Caco-2 (cell line): ENCODE measurements around the gene FHAD1. TPM values are rescaled to one million over a fixed set of nuclear protein-coding genes. Genes with fewer than 3 reads are reported as not detected.

Source experiments
- BruUV-seq: library from RNA; stranded (reverse); fragments of 400-500 nt; replicated peaks from 2 replicates; lab custom pipeline; 2021; lab: Mats Ljungman, UMichigan
- CTCF ChIA-PET: fragments of 300-600 bp; sonication (Branson Sonifier 250); formaldehyde crosslinking; loops from one replicate; lab custom pipeline; 2022; ENCODE audit warnings: antibody characterized with exemption; lab: Charles Lee
- POLR2A ChIA-PET: fragments of 300-600 bp; sonication (Branson Sonifier 250); formaldehyde crosslinking; loops from one replicate; lab custom pipeline; 2022; ENCODE audit warnings: antibody characterized with exemption; lab: Charles Lee
- DNase-seq, 2 experiments: peaks; one replicate each; pipeline versions ENCODE4 v3.0.0 to v3.0.0-alpha.2; 2020 to 2022
- H3K27me3 ChIP-seq: replicated peaks from 2 replicates; pipeline ENCODE4 v1.6.0; 2011; ENCODE audit warnings: low read length; ENCODE audit not compliant: control insufficient read depth, insufficient read depth
- H3K36me3 ChIP-seq: 2 replicates; pipeline ENCODE4 v1.5.1; 2011; ENCODE audit warnings: low read length; ENCODE audit not compliant: control insufficient read depth, insufficient read depth
- H3K4me1 ChIP-seq: fragments of 250-450 bp; sonication (Bioruptor Pico); 2 replicates; pipeline ENCODE4 v1.5.1; 2020; ENCODE audit warnings: mild to moderate bottlenecking
- H3K4me3 ChIP-seq: 2 replicates; pipeline ENCODE4 v1.5.1; 2011; ENCODE audit warnings: low read depth, mild to moderate bottlenecking, control low read depth, low read length
- H3K9me3 ChIP-seq: fragments of 250-450 bp; sonication (Bioruptor Pico); 2 replicates; pipeline ENCODE4 v1.5.1; 2020; ENCODE audit warnings: mild to moderate bottlenecking, moderate library complexity
- H3K27ac Mint-ChIP-seq: one replicate; pipeline ENCODE4 v1.8.0; 2022; ENCODE audit warnings: mixed read lengths; ENCODE audit not compliant: unreplicated experiment
- H3K27me3 Mint-ChIP-seq: one replicate; pipeline ENCODE4 v1.8.0; 2022; ENCODE audit warnings: mixed read lengths; ENCODE audit not compliant: insufficient read depth, unreplicated experiment
- H3K36me3 Mint-ChIP-seq: one replicate; pipeline ENCODE4 v1.8.0; 2022; ENCODE audit warnings: mild to moderate bottlenecking, mixed read lengths; ENCODE audit not compliant: insufficient read depth, unreplicated experiment
- H3K4me1 Mint-ChIP-seq: one replicate; pipeline ENCODE4 v1.8.0; 2022; ENCODE audit warnings: low read depth, mixed read lengths; ENCODE audit not compliant: unreplicated experiment
- H3K4me3 Mint-ChIP-seq: one replicate; pipeline ENCODE4 v1.8.0; 2022; ENCODE audit warnings: mild to moderate bottlenecking, moderate library complexity, mixed read lengths; ENCODE audit not compliant: unreplicated experiment
- H3K9me3 Mint-ChIP-seq: one replicate; pipeline ENCODE4 v1.8.0; 2022; ENCODE audit warnings: mixed read lengths; ENCODE audit not compliant: unreplicated experiment
- intact Hi-C: fragments of 100-400 bp; cut with micrococcal nuclease; formaldehyde crosslinking; loops from one replicate; pipeline ENCODE4 v1.10.0; 2022; ENCODE audit not compliant: unreplicated experiment
- total RNA-seq: library from RNA; stranded (reverse); gene quantifications from 2 replicates; pipeline ENCODE4 v1.2.3, GENCODE V29; 2022
- TF ChIP-seq, protein P1 (sequence below), 2 experiments: fragments of 200-600 bp in 1 of 2; IDR thresholded peaks; 1 replicate in 1 of 2; 2 replicates in 1 of 2; pipeline versions ENCODE4 v1.5.1 to v1.8.0; 2011 to 2022; ENCODE audit warnings: antibody characterized with exemption in 1 of 2, control low read depth in 1 of 2, inconsistent platforms in 1 of 2, low read depth in 1 of 2, low read length in 1 of 2, mild to moderate bottlenecking in 1 of 2, moderate library complexity in 1 of 2; ENCODE audit not compliant: insufficient read depth in 1 of 2, severe bottlenecking in 1 of 2, unreplicated experiment in 1 of 2

The FHAD1 gene
- total RNA-seq, 1 experiment from 2014 or later, result 0.18 TPM

DNA sequence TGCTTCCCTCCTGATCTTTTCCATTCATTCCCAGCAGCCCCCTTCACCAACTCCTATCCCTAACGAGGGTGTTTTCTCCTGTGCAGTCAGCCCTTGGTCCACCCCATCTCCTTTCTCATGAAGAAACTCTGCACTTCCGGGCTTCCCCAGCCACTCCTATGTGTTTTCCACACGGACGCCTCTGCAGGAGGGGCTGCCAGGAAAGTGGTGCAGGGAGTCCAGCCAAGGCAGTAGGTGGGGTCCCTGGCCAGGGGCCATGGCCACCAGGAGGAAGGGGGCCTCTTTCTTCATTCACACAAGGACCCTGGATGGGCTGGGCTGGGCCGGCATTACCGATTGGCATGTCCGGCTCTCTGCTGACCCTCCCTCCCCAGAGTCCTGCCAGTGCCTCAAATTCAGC, 89.8 kb downstream of the FHAD1 start:
- intact Hi-C loops, result no loop called here
- no peaks in the 10 kb centered on the region for H3K9me3 ChIP-seq
- no peaks in the 10 kb centered on the region for H3K27me3 Mint-ChIP-seq
- ChIA-PET CTCF (no interaction called here), POLR2A (no interaction called here)
- H3K36me3 ChIP-seq, result no peaks in the 10 kb centered on the region
- BruUV-seq, result no TSS peak
- H3K27ac Mint-ChIP-seq, result no peak overlapping the region
- no peaks in the 10 kb centered on the region for H3K4me1 ChIP-seq
- H3K4me3 ChIP-seq, result no peak overlapping the region
- no peak for DNase-seq
- no peaks in the 10 kb centered on the region for H3K27me3 ChIP-seq
- no peaks in the 10 kb centered on the region for H3K4me1 Mint-ChIP-seq
- TF ChIP-seq, protein P1, sequence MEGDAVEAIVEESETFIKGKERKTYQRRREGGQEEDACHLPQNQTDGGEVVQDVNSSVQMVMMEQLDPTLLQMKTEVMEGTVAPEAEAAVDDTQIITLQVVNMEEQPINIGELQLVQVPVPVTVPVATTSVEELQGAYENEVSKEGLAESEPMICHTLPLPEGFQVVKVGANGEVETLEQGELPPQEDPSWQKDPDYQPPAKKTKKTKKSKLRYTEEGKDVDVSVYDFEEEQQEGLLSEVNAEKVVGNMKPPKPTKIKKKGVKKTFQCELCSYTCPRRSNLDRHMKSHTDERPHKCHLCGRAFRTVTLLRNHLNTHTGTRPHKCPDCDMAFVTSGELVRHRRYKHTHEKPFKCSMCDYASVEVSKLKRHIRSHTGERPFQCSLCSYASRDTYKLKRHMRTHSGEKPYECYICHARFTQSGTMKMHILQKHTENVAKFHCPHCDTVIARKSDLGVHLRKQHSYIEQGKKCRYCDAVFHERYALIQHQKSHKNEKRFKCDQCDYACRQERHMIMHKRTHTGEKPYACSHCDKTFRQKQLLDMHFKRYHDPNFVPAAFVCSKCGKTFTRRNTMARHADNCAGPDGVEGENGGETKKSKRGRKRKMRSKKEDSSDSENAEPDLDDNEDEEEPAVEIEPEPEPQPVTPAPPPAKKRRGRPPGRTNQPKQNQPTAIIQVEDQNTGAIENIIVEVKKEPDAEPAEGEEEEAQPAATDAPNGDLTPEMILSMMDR (IDR thresholded peaks at IDR 0.05; ENCODE audit: insufficient read depth in 1 of 2, low read depth in 1 of 2, low read length in 1 of 2, severe bottlenecking in 1 of 2, unreplicated experiment in 1 of 2), result no peak
- no peaks in the 10 kb centered on the region for H3K9me3 Mint-ChIP-seq
- H3K36me3 Mint-ChIP-seq, result no peaks in the 10 kb centered on the region
- no peak overlapping the region for H3K4me3 Mint-ChIP-seq

DNA sequence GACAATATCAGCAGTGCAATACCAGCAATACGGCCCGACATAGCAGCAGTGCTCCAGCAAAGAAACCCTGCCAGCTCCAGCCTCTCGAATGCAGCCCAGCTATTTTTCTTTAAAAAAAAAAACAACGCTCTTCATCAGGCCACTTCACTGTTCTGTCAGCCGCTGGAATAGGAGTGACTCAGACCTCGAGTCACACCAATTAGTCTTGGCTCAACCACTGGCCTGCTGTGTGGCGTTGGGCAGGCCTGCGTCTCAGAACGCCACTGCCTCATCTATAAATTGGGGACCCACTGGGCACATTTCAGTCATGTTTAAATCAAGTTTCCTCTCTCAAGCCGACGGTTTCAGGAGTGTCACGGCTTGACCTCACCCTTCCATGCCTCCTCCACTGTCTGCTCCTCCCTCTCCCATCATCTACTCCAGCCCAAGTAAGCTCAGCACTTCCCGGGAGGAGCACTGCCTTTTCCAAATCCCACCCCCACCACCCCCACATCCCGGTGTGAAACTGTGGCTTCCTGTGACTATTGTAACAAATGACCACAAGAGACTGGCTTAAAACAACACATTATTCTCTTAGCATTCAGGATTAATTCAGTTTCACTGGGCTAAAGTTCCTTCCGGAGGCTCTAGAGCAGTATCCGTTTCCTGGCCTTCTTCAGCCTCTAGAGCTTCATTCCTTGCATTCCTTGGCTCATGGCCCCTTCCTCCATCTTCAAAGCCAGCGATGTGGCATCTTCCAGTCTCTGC, 90.8 kb downstream of the FHAD1 start:
- Mint-ChIP-seq H3K27ac (no peak overlapping the region), H3K4me1 (no peaks in the 10 kb centered on the region), H3K27me3 (no peaks in the 10 kb centered on the region), H3K36me3 (no peaks in the 10 kb centered on the region), H3K9me3 (no peaks in the 10 kb centered on the region), H3K4me3 (no peak overlapping the region)
- H3K9me3 ChIP-seq, result no peaks in the 10 kb centered on the region
- intact Hi-C loops, result no loop called here
- H3K4me3 ChIP-seq, result no peak overlapping the region
- H3K4me1 ChIP-seq, result no peaks in the 10 kb centered on the region
- no peaks in the 10 kb centered on the region for H3K27me3 ChIP-seq
- ChIA-PET CTCF (no interaction called here), POLR2A (no interaction called here)
- H3K36me3 ChIP-seq, result no peaks in the 10 kb centered on the region
- DNase-seq, result no peak
- TF ChIP-seq, protein P1 (IDR thresholded peaks at IDR 0.05; ENCODE audit: insufficient read depth in 1 of 2, low read depth in 1 of 2, low read length in 1 of 2, severe bottlenecking in 1 of 2, unreplicated experiment in 1 of 2), result no peak
- no TSS peak for BruUV-seq

DNA sequence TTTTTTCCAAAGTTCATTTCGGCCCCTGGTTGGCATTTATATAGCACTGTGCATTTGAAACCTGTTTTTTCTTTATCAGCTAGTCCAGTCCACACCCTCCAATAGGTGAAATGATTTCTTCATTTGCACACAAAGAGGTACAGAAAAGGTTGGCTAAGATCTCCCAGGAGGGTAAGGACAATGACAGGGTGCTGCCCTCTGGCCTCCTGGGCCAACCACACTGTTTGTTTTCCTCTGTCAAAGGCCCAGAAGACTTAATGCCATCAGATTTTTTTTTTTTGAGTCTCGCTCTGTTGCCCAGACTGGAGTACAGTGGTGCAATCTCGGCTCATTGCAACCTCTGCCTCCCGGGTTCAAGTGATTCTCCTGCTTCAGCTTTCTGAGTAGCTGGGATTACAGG, 92.5 kb downstream of the FHAD1 start:
- intact Hi-C loops, result no loop called here
- Mint-ChIP-seq H3K36me3 (no peaks in the 10 kb centered on the region), H3K9me3 (no peaks in the 10 kb centered on the region), H3K4me1 (no peaks in the 10 kb centered on the region), H3K4me3 (no peak overlapping the region), H3K27me3 (no peaks in the 10 kb centered on the region), H3K27ac (no peak overlapping the region)
- Histone ChIP-seq H3K27me3 (no peaks in the 10 kb centered on the region), H3K9me3 (no peaks in the 10 kb centered on the region), H3K4me1 (no peaks in the 10 kb centered on the region), H3K4me3 (no peak overlapping the region), H3K36me3 (no peaks in the 10 kb centered on the region)
- DNase-seq, result no peak
- no TSS peak for BruUV-seq
- TF ChIP-seq, protein P1 (IDR thresholded peaks at IDR 0.05; ENCODE audit: insufficient read depth in 1 of 2, low read depth in 1 of 2, low read length in 1 of 2, severe bottlenecking in 1 of 2, unreplicated experiment in 1 of 2), result no peak
- POLR2A ChIA-PET, result no interaction called here
- CTCF ChIA-PET, result no interaction called here
